ENCODE data around the gene NUDT8. TPM values are rescaled to one million over a fixed set of nuclear protein-coding genes. Genes with fewer than 3 reads are reported as not detected.

Gene NUDT8
- total RNA-seq, 4 donors from 2014 or later = 16.7 to 67.7 (median 51.1) TPM

GRCh38 chr11:67647471-67647870 lies 17.7 kb upstream of the NUDT8 start:
- no peaks in the 10 kb centered on the region for H3K27me3 ChIP-seq

DNA sequence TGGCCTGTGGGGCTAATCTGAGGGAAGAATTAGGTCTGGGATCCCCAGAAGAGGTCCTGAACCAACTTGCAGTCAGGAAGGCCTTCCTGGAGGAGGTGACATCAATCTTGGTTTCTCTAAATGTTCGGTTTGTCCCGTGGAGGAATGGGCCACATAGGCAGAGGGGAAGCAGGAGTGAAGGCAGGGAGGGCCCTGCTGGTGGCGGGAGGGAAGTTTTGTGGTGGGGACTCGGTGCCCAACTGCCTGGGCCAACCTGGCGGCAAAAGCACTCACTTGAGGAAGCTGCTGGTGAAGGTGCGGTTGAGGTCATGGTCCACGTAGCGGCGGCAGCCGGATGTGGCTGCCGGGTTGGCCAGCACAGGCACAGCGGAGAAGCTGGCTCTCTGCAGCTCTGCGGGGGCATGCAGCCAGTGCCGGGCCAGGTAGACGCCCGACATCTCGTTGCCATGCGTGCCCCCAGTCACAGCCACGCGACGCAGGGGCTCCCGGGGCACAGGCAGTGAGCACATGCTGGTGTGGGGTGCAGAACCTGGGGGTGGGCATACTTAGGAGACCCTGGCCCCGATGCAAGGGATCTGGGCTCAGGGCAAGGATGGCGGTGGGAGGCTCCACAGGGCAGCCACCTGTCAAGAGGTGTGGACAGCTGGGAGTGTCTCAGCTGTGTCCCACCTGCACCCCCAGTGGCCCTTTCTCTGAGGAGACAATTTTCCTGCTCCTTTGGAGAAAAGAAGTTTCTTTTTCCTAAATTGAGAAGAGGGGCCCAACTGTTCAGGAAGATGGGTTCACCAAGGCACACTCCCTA lies 17.0 kb upstream of the NUDT8 start:
- 76 to 92% methylated on average over 19 to 24 of the region's 24 CpGs for WGBS, 2 donors
- Histone ChIP-seq H3K27me3 (no peaks in the 10 kb centered on the region), H3K9me3 (no peaks in the 10 kb centered on the region), H3K36me3 (no peaks in the 10 kb centered on the region), H3K27ac (no peak overlapping the region), H3K4me3 (replicated peaks in 1 of 3) (no peak overlapping the region), H3K4me1 (peaks cover 0 to 4% of the 10 kb centered on the region in 2 donors)
- no peak for TF ChIP-seq POLR2A (IDR thresholded peaks at IDR 0.05)
- TF ChIP-seq, protein P1, sequence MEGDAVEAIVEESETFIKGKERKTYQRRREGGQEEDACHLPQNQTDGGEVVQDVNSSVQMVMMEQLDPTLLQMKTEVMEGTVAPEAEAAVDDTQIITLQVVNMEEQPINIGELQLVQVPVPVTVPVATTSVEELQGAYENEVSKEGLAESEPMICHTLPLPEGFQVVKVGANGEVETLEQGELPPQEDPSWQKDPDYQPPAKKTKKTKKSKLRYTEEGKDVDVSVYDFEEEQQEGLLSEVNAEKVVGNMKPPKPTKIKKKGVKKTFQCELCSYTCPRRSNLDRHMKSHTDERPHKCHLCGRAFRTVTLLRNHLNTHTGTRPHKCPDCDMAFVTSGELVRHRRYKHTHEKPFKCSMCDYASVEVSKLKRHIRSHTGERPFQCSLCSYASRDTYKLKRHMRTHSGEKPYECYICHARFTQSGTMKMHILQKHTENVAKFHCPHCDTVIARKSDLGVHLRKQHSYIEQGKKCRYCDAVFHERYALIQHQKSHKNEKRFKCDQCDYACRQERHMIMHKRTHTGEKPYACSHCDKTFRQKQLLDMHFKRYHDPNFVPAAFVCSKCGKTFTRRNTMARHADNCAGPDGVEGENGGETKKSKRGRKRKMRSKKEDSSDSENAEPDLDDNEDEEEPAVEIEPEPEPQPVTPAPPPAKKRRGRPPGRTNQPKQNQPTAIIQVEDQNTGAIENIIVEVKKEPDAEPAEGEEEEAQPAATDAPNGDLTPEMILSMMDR (IDR thresholded peaks at IDR 0.05) = no peak
- no peak for DNase-seq
- intact Hi-C loops (cut with DNase I) = no loop called here

More at GRCh38 chr11:67647471-67647870, 17.7 kb upstream of the NUDT8 start:
- TF ChIP-seq, protein P1 (IDR thresholded peaks at IDR 0.05) = no peak
- no peak for TF ChIP-seq POLR2A (IDR thresholded peaks at IDR 0.05)
- intact Hi-C loops (cut with DNase I) = no loop called here
- 27 to 42% methylated on average over 6 to 15 of the region's 15 CpGs for WGBS, 2 donors
- DNase-seq = no peak
- no peak overlapping the region for H3K4me3 ChIP-seq (replicated peaks in 1 of 3)
- no peak overlapping the region for H3K27ac ChIP-seq
- H3K36me3 ChIP-seq = no peaks in the 10 kb centered on the region
- peaks cover 0 to 4% of the 10 kb centered on the region in 2 donors for H3K4me1 ChIP-seq
- H3K9me3 ChIP-seq = no peaks in the 10 kb centered on the region

DNA sequence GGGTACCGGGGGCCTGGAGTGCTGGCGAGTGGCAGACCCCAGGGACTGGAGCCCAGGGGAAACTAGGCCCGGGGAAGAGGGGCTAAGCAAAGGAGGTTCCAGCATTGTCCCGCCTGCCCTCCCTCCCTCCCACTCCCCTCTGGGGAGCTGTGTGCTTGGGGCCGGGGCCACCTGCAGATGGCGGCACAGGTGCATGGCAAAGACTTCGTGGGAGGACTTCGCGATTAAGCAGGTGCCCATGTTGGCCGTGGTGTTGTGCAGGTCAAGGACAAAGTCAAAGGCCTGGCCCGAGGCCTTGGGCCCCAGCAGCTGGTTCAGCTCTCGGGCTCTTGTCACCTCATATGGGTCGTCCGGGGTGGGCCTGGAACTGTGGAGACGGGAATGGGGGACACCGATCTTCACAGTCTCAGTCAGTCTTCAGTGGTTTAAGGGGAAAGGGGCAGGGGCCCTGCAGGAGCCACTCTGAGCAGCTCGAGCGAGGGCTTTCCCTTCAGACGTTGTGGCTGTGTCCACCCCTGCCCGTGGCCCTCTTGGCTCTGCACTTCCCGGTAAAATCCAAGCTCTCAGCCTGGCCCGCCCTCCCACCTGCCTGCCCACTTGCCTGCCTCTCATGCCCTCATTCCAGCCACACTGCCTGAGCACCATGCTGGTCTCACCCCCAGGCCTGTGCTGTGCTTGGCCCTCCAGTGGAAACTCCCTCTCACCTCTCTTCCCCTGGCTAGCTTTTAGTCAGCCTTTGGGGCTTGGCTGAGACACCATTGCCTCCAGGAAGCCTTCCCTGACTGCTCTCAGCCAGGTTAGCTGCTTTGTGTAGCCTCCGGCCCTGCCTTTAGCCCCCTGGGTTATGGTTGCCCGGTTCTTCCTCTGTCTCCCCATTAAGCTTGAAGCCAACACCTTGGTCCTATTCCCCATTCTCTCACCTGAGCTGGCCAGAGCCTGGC lies 16.1 kb upstream of the NUDT8 start:
- DNase-seq = no peak
- TF ChIP-seq, protein P1 (IDR thresholded peaks at IDR 0.05) = no peak
- no peak for TF ChIP-seq POLR2A (IDR thresholded peaks at IDR 0.05)
- Histone ChIP-seq H3K4me1 (peaks cover 0 to 4% of the 10 kb centered on the region in 2 donors), H3K36me3 (no peaks in the 10 kb centered on the region), H3K27ac (no peak overlapping the region), H3K9me3 (no peaks in the 10 kb centered on the region), H3K4me3 (replicated peaks in 1 of 3) (no peak overlapping the region), H3K27me3 (no peaks in the 10 kb centered on the region)
- WGBS, 2 donors = 75 to 77% methylated on average over 14 to 20 of the region's 24 CpGs
- intact Hi-C loops (cut with DNase I) = no loop called here

GRCh38 chr11:67644472-67645418 lies 15.0 kb upstream of the NUDT8 start:
- 91 to 97% methylated on average over 13 to 14 of the region's 22 CpGs for WGBS, 2 donors
- Histone ChIP-seq H3K36me3 (no peaks in the 10 kb centered on the region), H3K4me1 (peaks cover 0 to 4% of the 10 kb centered on the region in 2 donors), H3K27ac (no peak overlapping the region), H3K27me3 (no peaks in the 10 kb centered on the region), H3K4me3 (replicated peaks in 1 of 3) (no peak overlapping the region), H3K9me3 (no peaks in the 10 kb centered on the region)
- no peak for DNase-seq
- TF ChIP-seq, protein P1 (IDR thresholded peaks at IDR 0.05) = no peak
- TF ChIP-seq POLR2A (IDR thresholded peaks at IDR 0.05) = no peak
- intact Hi-C loops (cut with DNase I) = no loop called here

All from thyroid gland (tissue), 4 donors.